K562 (cell line): ENCODE measurements around the gene EDNRB. TPM values are rescaled to one million over a fixed set of nuclear protein-coding genes. Genes with fewer than 3 reads are reported as not detected.

ENCODE experiments used
- ATAC-seq: fragments of 200-7000 bp; cut with Tn5 transposase; 3 replicates; pipeline ENCODE4 v1.9.1; 2020; ENCODE audit warnings: moderate library complexity
- BruUV-seq: library from RNA; stranded (reverse); fragments of 400-500 nt; replicated peaks from 2 replicates; lab custom pipeline; 2021; lab: Mats Ljungman, UMichigan
- CTCF ChIA-PET: fragments of 300-600 bp; formaldehyde crosslinking; extraction: SDS; loops from one replicate; lab custom pipeline; 2021; ENCODE audit warnings: low intra/inter-chr PET ratio; lab: Yijun Ruan, JAX
- POLR2A ChIA-PET: fragments of 300-600, 350-650 bp; sonication (Branson Sonifier 250); formaldehyde crosslinking; extraction: SDS; loops from one replicate; lab custom pipeline; 2021; ENCODE audit warnings: antibody characterized with exemption, inconsistent platforms; lab: Yijun Ruan, JAX
- DNase-seq, 4 experiments: peaks; one replicate each; pipeline versions ENCODE4 v3.0.0 to v3.0.0-alpha.2; 2011 to 2018; ENCODE audit warnings: low spot score in 3 of 4, mixed read lengths in 3 of 4; ENCODE audit errors: extremely low read depth in 1 of 4
- FAIRE-seq: peaks from 2 replicates; lab custom pipeline; 2011; peaks lifted over from hg19 to GRCh38; lab: Jason Lieb, UNC
- H2AFZ ChIP-seq: 2 replicates; pipeline ENCODE4 v1.6.0; 2011; ENCODE audit warnings: low read depth, low read length, control low read depth, inconsistent platforms
- H3K27ac ChIP-seq: fragments of 200-600 bp; 3 replicates; pipeline ENCODE4 v1.8.0; 2011; ENCODE audit warnings: low read depth, mild to moderate bottlenecking, control low read depth, inconsistent platforms, low read length, moderate library complexity, mixed read lengths; ENCODE audit errors: extremely low read depth
- H3K27me3 ChIP-seq, 2 experiments: fragments of 300-600 bp in 1 of 2; 2 replicates in 1 of 2; 3 replicates in 1 of 2; pipeline versions ENCODE4 v1.6.0 to v1.8.0; 2011; ENCODE audit warnings: inconsistent platforms in 2 of 2, low read length in 2 of 2, mild to moderate bottlenecking in 1 of 2, mixed read lengths in 1 of 2, moderate library complexity in 1 of 2; ENCODE audit not compliant: control insufficient read depth in 2 of 2, insufficient read depth in 2 of 2
- H3K36me3 ChIP-seq: fragments of 300-600 bp; 3 replicates; pipeline ENCODE4 v1.8.0; 2011; ENCODE audit warnings: mild to moderate bottlenecking, low read length, inconsistent platforms; ENCODE audit not compliant: control insufficient read depth, insufficient read depth
- H3K4me1 ChIP-seq, 2 experiments: fragments of 200-600 bp in 1 of 2; replicated peaks in 1 of 2; 2 replicates in 1 of 2; 3 replicates in 1 of 2; pipeline versions ENCODE4 v1.5.1 to v1.8.0; 2011; ENCODE audit warnings: inconsistent platforms in 2 of 2, low read length in 2 of 2, mild to moderate bottlenecking in 1 of 2, mixed read lengths in 1 of 2, moderate library complexity in 1 of 2; ENCODE audit not compliant: control insufficient read depth in 2 of 2, insufficient read depth in 2 of 2
- H3K4me2 ChIP-seq: 2 replicates; pipeline ENCODE4 v1.6.1; 2011; ENCODE audit warnings: low read length, control low read depth, inconsistent platforms, mixed read lengths; ENCODE audit not compliant: insufficient read depth
- H3K4me3 ChIP-seq: fragments of 200-600 bp; sonication (generic), shearing (Covaris generic); 2 replicates; pipeline ENCODE4 v1.5.1; 2016; ENCODE audit warnings: control low read depth, inconsistent platforms
- H3K79me2 ChIP-seq: fragments of 200-600 bp; 3 replicates; pipeline ENCODE4 v1.8.0; 2011; ENCODE audit warnings: low read length, inconsistent platforms; ENCODE audit not compliant: control insufficient read depth, insufficient read depth
- H3K9ac ChIP-seq, 2 experiments: 2 replicates each; pipeline versions ENCODE4 v1.6.0 to v1.6.1; 2011; ENCODE audit warnings: low read depth in 2 of 2, low read length in 2 of 2, control low read depth in 1 of 2, inconsistent platforms in 1 of 2, mild to moderate bottlenecking in 1 of 2, mixed read lengths in 1 of 2; ENCODE audit not compliant: insufficient read depth in 1 of 2
- H3K9me1 ChIP-seq: one replicate; pipeline ENCODE4 v1.6.0; 2011; ENCODE audit warnings: inconsistent platforms, mild to moderate bottlenecking, low read length, moderate library complexity; ENCODE audit not compliant: control insufficient read depth, insufficient read depth
- H3K9me3 ChIP-seq: replicated peaks from 2 replicates; pipeline ENCODE4 v1.5.1; 2011; ENCODE audit warnings: low read depth, low read length, inconsistent platforms; ENCODE audit not compliant: control insufficient read depth, insufficient read depth
- H4K20me1 ChIP-seq: replicated peaks from 2 replicates; pipeline ENCODE4 v1.6.1; 2011; ENCODE audit warnings: low read length, inconsistent platforms, mixed read lengths; ENCODE audit not compliant: control insufficient read depth, insufficient read depth
- FOXK2 ChIP-seq, 2 experiments: fragments of 450-650 bp; IDR thresholded peaks in 1 of 2; conservative IDR thresholded peaks in 1 of 2; 2 replicates each; pipeline ENCODE4 v1.6.1; 2016; ENCODE audit warnings: low read depth in 2 of 2, mild to moderate bottlenecking in 1 of 2
- KDM5B ChIP-seq: fragments of 200-600 bp; sonication (generic); IDR thresholded peaks from 2 replicates; pipeline ENCODE4 v1.6.1; 2012; ENCODE audit warnings: low read depth, mild to moderate bottlenecking, moderate library complexity, low read length, control low read depth, inconsistent platforms; ENCODE audit not compliant: insufficient replicate concordance
- MEIS2 ChIP-seq: fragments of 450-650 bp; IDR thresholded peaks from 2 replicates; pipeline ENCODE4 v1.6.1; 2014; ENCODE audit warnings: mild to moderate bottlenecking; ENCODE audit not compliant: partially characterized antibody
- PTTG1 ChIP-seq: fragments of 450-650 bp; IDR thresholded peaks from 2 replicates; pipeline ENCODE4 v1.6.1; 2016; ENCODE audit warnings: low read depth, mild to moderate bottlenecking, missing genetic modification characterization, missing compliant biosample characterization
- PYGO2 ChIP-seq: fragments of 450-650 bp; IDR thresholded peaks from 2 replicates; pipeline ENCODE4 v1.6.1; 2016; ENCODE audit warnings: mild to moderate bottlenecking, missing genetic modification characterization, moderate library complexity, missing compliant biosample characterization
- SMARCA5 ChIP-seq: fragments of 450-650 bp; IDR thresholded peaks from 2 replicates; pipeline ENCODE4 v1.6.1; 2016
- SRSF7 ChIP-seq: fragments of 200-400 bp; formaldehyde crosslinking; optimal IDR thresholded peaks from 2 replicates; pipeline ENCODE3; 2017; ENCODE audit warnings: mild to moderate bottlenecking, low read depth, low read length
- ZNF445 ChIP-seq: fragments of 250-450 bp; sonication (Bioruptor Pico); IDR thresholded peaks from 2 replicates; pipeline ENCODE4 v1.4.0; 2020; ENCODE audit warnings: low read depth, mild to moderate bottlenecking, moderate library complexity
- ZNF551 ChIP-seq: fragments of 250-450 bp; sonication (Bioruptor Pico); IDR thresholded peaks from 2 replicates; pipeline ENCODE4 v1.5.0; 2021; ENCODE audit warnings: mild to moderate bottlenecking, moderate library complexity
- ZNF583 ChIP-seq: fragments of 250-450 bp; sonication (Bioruptor Pico); IDR thresholded peaks from 2 replicates; pipeline ENCODE4 v1.4.0; 2020
- ZNF717 ChIP-seq: fragments of 250-450 bp; sonication (Bioruptor Pico); IDR thresholded peaks from 2 replicates; pipeline ENCODE4 v1.5.0; 2021
- WGBS: fragments of 100-300 bp; shearing (Covaris generic); methylation state at CpG from one replicate; pipeline ENCODE4 v1.1.6; 2016; ENCODE audit warnings: low coverage, mixed read lengths; ENCODE audit not compliant: insufficient coverage; ENCODE audit errors: missing lambda C conversion rate; 5-methylcytosine and 5-hydroxymethylcytosine counted together
- in situ Hi-C: fragments of 300-500 bp; cut with MboI; formaldehyde crosslinking; loops from 4 replicates; pipeline ENCODE4 v1.15.0; 2018; ENCODE audit warnings: inconsistent platforms, mixed read lengths
- intact Hi-C: fragments of 100-400 bp; cut with micrococcal nuclease; formaldehyde crosslinking; loops from 2 replicates; pipeline ENCODE4 v1.14.2; 2022
- polyA plus RNA-seq, 8 experiments: library from polyadenylated mRNA; depleted of rRNA in 4 of 8; stranded (reverse) in 5 of 8; unstranded in 3 of 8; fragments of >200 nt; fragmentation: Nextera tagmentation in 2 of 8; fragmentation: Illumina TruSeq in 1 of 8; extraction: Ambion mirVana in 2 of 8; extraction: Trizol in 1 of 8; gene quantifications; 2 replicates each; pipeline versions ENCODE4 v1.2.1 to v1.2.3, GENCODE V29; 2011 to 2014; ENCODE audit warnings: inconsistent platforms in 1 of 8, missing spikeins in 1 of 8
- total RNA-seq, 7 experiments: library from RNA; depleted of rRNA in 6 of 7; stranded (reverse); fragments of >200 nt in 6 of 7; fragmentation: Illumina TruSeq in 2 of 7; extraction: Trizol in 2 of 7; gene quantifications; 2 replicates each; pipeline versions ENCODE4 v1.2.1 to v1.2.3, GENCODE V29; 2011 to 2021; ENCODE audit warnings: low replicate concordance in 1 of 7
- TF ChIP-seq, protein P1 (sequence below): fragments of 150-350 bp; IDR thresholded peaks from 2 replicates; pipeline ENCODE4 v1.6.1; 2014; ENCODE audit warnings: low read depth, mild to moderate bottlenecking, low read length, borderline replicate concordance
- TF ChIP-seq, protein P2 (sequence below): fragments of 250-450 bp; sonication (Bioruptor Pico); IDR thresholded peaks from 2 replicates; pipeline ENCODE4 v1.8.0; 2022; ENCODE audit warnings: inconsistent platforms, mild to moderate bottlenecking, moderate library complexity, borderline replicate concordance

Gene EDNRB
- total and polyA plus RNA-seq, 9 of the 15 experiments (the other 6 are each of a cell fraction or from before 2014, with no cell fraction given): 0.04 TPM; not detected in 8

DNA sequence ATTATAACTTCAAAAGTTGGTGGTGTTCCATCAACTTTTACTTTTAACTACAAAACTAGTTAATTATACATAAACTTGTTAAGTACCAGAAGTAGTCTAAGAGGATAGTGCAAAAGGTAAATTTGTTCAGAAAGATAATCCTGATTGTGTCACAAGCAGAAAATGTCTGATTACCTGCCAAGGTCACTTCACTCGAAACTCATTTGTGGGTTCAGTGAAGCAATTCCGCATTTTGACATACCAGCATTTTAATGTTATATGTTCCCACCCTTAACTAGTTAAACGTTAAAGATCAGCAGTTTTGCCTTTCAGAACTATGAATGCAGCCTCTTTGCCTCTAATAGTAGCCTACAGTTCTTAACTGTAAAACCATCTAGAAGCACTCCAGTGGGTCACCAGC lies 5.6 kb downstream of the EDNRB start:
- Histone ChIP-seq H3K4me3 (no peak overlapping the region), H3K4me2 (no peak overlapping the region), H2AFZ (no peak overlapping the region), H3K4me1 (no peaks in the 10 kb centered on the region), H3K27me3 (no peaks in the 10 kb centered on the region), H3K36me3 (no peaks in the 10 kb centered on the region), H3K9me3 (no peaks in the 10 kb centered on the region; the same call in 1 of the 2 replicates), H4K20me1 (no peaks in the 10 kb centered on the region), H3K9me1 (no peaks in the 10 kb centered on the region), H3K9ac (no peak overlapping the region), H3K79me2 (no peaks in the 10 kb centered on the region), H3K27ac (no peak overlapping the region)
- BruUV-seq: no TSS peak
- POLR2A ChIA-PET: no interaction called here
- CTCF ChIA-PET: no interaction called here
- no peak for FAIRE-seq
- ATAC-seq: no peak
- DNase-seq: no peak
- TF ChIP-seq KDM5B: no peak
- in situ Hi-C loops: no loop called here
- intact Hi-C loops: no loop called here
- WGBS: 2% methylated on average over 3 of the region's 3 CpGs

DNA sequence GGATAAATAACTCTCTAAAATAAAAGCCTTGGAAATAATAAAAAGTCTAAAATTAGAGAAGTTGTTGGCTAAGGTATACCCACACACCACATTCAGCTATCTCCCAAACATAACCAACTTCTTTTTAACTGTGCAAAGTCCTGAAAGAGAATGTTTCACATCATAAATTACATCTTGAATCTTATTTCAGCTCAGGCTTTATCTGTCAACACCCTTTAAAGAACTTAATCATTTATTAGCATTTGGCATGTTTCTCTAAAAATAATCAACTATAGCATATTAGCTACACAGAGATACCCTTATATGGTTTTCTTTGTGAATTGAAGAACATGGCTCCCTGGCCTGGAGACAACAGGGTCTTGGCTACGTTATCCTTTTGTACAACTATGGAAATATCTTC lies 6.9 kb downstream of the EDNRB start:
- Histone ChIP-seq H3K27me3 (no peaks in the 10 kb centered on the region), H3K4me1 (no peaks in the 10 kb centered on the region), H3K36me3 (no peaks in the 10 kb centered on the region), H3K27ac (no peak overlapping the region), H3K79me2 (no peaks in the 10 kb centered on the region), H3K9me3 (no peaks in the 10 kb centered on the region; the same call in 1 of the 2 replicates), H4K20me1 (no peaks in the 10 kb centered on the region), H3K4me3 (no peak overlapping the region), H3K9me1 (no peaks in the 10 kb centered on the region), H2AFZ (no peak overlapping the region), H3K4me2 (no peak overlapping the region), H3K9ac (no peak overlapping the region)
- intact Hi-C loops (no loop called here), in situ Hi-C loops (no loop called here)
- FAIRE-seq (no peak), ATAC-seq (no peak), DNase-seq (no peak)
- WGBS: 0% methylated on average over 1 of the region's 1 CpG
- CTCF ChIA-PET: no interaction called here
- POLR2A ChIA-PET: no interaction called here
- BruUV-seq: no TSS peak
- TF ChIP-seq, protein P1, sequence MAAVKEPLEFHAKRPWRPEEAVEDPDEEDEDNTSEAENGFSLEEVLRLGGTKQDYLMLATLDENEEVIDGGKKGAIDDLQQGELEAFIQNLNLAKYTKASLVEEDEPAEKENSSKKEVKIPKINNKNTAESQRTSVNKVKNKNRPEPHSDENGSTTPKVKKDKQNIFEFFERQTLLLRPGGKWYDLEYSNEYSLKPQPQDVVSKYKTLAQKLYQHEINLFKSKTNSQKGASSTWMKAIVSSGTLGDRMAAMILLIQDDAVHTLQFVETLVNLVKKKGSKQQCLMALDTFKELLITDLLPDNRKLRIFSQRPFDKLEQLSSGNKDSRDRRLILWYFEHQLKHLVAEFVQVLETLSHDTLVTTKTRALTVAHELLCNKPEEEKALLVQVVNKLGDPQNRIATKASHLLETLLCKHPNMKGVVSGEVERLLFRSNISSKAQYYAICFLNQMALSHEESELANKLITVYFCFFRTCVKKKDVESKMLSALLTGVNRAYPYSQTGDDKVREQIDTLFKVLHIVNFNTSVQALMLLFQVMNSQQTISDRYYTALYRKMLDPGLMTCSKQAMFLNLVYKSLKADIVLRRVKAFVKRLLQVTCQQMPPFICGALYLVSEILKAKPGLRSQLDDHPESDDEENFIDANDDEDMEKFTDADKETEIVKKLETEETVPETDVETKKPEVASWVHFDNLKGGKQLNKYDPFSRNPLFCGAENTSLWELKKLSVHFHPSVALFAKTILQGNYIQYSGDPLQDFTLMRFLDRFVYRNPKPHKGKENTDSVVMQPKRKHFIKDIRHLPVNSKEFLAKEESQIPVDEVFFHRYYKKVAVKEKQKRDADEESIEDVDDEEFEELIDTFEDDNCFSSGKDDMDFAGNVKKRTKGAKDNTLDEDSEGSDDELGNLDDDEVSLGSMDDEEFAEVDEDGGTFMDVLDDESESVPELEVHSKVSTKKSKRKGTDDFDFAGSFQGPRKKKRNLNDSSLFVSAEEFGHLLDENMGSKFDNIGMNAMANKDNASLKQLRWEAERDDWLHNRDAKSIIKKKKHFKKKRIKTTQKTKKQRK: no peak
- TF ChIP-seq FOXK2 (conservative IDR thresholded peaks at IDR 0.05 in 1 of 2, IDR thresholded peaks at IDR 0.05 in 1 of 2; ENCODE audit: low read depth in 2 of 2) (no peak), PYGO2 (tag) (no peak), ZNF445 (CRISPR knock-in tag) (no peak), ZNF583 (CRISPR knock-in tag) (no peak), ZNF551 (no peak), SMARCA5 (no peak), SRSF7 (no peak), MEIS2 (no peak), ZNF717 (no peak), PTTG1 (tag) (no peak)
- TF ChIP-seq, protein P2, sequence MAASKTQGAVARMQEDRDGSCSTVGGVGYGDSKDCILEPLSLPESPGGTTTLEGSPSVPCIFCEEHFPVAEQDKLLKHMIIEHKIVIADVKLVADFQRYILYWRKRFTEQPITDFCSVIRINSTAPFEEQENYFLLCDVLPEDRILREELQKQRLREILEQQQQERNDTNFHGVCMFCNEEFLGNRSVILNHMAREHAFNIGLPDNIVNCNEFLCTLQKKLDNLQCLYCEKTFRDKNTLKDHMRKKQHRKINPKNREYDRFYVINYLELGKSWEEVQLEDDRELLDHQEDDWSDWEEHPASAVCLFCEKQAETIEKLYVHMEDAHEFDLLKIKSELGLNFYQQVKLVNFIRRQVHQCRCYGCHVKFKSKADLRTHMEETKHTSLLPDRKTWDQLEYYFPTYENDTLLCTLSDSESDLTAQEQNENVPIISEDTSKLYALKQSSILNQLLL (CRISPR knock-in tag): no peak
